ENCODE results near the gene GPSM1.

GPSM1 gene

DNA sequence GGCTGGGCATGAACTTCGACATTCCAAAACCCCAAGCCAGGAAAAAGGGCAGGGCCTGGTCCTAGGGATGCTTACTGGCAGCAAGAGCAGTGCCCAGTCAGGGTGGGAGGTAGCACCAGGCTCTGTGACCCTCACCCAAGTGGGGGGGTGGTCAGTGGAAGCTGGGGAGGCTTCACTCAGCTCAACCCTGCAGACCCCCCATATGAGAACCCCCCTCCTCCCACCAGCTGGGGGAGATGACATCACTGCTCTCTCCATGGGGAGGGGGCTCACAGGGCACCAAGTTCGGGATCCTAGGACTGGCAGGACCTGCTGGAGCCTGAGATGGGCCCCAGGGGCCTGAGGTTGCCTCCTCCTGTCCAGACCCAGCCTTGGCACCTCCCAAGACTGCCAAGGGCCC is 31.5 kb downstream of the GPSM1 start:
- no peak overlapping the region for H3K27ac ChIP-seq
- no peak for TF ChIP-seq ZFX (IDR thresholded peaks at IDR 0.05)
- TF ChIP-seq, protein P1, sequence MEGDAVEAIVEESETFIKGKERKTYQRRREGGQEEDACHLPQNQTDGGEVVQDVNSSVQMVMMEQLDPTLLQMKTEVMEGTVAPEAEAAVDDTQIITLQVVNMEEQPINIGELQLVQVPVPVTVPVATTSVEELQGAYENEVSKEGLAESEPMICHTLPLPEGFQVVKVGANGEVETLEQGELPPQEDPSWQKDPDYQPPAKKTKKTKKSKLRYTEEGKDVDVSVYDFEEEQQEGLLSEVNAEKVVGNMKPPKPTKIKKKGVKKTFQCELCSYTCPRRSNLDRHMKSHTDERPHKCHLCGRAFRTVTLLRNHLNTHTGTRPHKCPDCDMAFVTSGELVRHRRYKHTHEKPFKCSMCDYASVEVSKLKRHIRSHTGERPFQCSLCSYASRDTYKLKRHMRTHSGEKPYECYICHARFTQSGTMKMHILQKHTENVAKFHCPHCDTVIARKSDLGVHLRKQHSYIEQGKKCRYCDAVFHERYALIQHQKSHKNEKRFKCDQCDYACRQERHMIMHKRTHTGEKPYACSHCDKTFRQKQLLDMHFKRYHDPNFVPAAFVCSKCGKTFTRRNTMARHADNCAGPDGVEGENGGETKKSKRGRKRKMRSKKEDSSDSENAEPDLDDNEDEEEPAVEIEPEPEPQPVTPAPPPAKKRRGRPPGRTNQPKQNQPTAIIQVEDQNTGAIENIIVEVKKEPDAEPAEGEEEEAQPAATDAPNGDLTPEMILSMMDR (conservative IDR thresholded peaks at IDR 0.05): no peak

DNA sequence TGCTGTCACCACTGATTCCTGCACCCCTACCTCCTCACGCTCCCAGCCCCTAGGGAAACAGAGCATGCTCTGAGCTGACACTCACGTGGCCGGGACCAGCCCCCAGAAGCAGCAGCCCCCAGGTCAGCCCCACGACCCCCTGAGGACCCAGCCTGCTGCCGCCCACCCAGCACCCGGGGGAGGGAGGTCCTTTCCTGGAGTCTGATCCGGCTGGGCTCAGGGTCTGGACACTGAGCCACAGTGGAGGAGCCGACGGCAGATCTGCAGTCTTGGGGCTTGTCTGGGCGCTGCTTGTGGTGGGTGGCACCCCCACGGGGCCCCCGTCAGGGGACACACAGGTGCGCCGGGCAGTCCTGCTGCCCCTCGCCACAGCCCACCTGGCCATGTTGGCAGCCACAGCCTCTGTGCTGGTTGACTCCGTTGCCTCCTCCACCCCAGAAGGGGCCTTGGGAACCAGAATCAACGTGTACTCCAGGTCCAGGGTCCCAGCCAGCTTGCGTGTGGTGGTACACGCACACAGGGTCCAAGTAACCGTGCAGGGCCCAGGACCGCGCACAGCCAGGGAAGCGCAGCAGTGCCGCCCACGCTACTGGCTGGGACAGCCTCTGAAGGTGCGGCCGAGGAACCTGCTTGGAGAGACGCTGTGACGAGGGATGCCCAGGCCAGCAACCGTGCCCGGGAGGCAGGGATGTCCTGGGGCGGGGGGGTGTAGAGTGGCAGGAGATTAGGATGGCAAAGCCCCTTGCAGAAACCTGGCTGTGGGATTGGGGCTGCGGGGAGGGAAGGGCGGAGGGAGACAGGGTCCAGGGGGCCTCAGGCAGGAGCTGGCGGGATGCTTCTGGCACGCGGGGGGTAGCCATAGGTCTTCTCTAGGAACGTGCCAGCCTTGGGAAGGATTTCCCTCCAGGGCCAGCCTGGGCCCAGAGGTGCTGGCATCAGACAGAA is 32.7 kb downstream of the GPSM1 start:
- TF ChIP-seq, protein P1 (conservative IDR thresholded peaks at IDR 0.05): no peak
- TF ChIP-seq ZFX (IDR thresholded peaks at IDR 0.05): no peak
- no peak overlapping the region for H3K27ac ChIP-seq

DNA sequence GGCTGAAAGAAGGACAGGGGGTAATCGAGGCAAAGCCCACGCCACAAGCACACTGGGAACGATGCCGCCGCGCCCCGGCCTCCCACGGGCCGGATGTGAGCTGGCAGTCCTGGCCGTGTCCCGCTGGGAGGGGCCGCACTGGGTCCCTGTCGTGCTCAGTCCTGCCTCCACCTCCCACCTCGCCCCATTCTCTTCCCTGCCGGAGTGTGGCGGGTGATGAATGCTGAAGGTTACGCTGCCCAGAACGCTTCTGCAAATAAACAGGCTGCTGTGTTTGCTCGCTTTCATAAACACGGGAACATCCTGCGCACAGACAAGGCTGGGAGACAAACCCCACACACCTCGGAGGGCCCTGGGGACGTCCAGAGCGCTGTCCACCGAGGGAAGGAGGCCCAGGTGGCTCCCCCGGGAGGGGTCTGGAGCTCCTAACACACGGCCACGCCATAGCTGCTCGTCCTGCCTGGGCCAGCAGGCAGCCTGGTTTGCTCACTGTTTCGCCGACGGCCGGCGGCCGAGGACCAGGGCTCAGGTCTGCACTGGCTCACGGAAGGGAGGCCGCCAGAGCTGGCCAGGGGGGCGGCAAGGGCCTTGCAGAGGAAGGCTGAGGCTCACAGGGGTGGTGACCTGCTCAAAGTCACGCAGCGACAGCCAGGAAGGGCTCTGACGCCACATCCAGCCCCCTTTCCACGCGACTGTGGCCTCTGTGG is 33.9 kb downstream of the GPSM1 start:
- no peak overlapping the region for H3K27ac ChIP-seq
- TF ChIP-seq, protein P1 (conservative IDR thresholded peaks at IDR 0.05): no peak
- no peak for TF ChIP-seq ZFX (IDR thresholded peaks at IDR 0.05)

DNA sequence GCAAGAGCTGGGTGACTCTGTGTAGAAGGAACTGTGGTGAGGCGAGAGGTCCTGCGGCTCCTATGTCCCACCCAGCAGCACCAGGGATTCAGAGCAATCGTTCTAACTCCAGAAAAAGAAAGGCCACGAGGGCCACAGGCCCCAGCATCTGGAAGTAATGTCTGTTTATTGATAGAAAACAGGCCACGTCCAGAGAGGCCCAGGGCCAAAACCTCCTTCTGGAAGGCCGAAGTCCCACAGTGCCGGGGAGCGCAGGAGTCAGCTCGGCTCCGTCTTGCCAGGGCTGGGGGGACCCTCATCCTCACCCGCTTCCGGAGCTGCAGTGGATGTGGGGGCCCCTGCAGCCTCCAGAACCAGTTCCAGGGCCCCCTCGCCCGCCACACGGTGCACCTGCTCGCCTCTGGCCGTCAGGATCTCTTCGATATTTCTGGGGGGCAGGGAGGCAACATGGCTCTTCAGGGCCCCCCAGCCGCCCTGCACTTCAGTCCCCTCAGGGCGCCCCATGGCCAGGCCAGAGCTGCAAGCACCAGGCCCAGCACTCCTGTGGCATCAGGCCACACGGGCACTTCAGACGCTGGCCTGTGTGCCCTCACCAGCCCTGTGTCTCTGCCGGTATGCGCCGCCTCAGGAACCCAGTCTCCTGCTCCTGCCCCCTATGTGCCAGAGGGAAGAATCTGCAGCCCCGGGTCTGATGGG is 34.6 kb downstream of the GPSM1 start:
- no peak for TF ChIP-seq ZFX (IDR thresholded peaks at IDR 0.05)
- TF ChIP-seq, protein P1 (conservative IDR thresholded peaks at IDR 0.05): no peak
- H3K27ac ChIP-seq: peak overlapping the region; percentile 86; the same call in 1 of the 2 replicates

DNA sequence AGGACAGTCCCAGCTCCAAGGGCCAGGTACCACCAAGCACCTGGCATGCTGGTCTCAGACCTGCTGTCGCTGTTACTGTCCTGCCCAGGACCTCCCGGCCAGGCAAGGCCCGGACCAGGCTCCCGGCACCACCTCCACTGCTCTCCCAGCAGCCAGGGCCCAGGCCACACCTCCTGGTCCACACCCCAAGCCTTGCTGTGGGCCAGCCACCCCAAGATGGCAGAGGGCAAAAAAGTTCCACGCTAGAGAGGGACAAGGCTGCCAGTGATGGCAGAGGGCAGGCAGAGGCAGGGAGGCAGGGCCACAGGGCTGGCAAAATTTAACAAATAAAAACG is 35.1 kb downstream of the GPSM1 start:
- no peak for TF ChIP-seq ZFX (IDR thresholded peaks at IDR 0.05)
- TF ChIP-seq, protein P1 (conservative IDR thresholded peaks at IDR 0.05): no peak
- peak overlapping the region; percentile 86; the same call in 1 of the 2 replicates for H3K27ac ChIP-seq

DNA sequence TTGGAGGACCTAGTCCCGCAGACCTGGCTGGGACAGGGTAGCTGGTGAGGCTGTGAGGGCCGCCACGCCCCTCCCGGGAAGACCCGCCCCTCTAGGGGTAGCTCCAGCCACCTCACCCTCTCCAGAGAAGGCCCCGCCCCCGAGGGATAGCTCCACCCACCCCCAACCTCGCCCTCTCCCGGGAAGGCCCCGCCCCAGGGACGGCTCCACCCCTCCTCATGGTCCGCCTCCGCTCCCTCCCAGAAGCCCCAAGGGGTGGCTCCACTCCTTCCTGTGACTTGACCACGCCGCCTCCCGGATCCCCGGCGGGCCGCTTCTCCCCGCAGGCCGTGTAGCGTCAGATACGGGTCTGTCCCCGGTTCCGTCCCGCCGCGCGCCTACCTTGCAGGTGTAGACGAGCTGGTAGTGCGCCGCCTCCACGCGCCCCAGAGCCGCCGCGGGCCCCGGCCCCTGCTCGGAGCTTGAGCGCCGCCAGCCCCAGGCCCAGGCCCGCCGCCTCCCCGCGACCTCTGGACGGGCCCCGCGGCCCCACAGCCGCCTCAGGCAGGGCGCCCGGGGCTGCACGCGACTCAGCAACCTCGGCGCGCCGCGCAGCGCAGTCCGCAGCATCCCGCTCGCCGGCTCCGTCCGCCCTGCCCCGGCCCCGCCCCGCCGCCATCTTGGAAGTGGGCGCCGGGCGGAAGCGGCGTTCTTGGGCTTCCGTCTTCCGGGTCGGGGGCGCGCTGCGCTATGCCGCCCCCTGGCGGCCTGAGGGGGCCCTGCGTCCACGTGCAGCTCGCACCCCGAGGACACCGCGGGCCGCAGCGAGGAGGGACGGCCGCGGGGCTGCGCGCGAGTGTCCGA is 36.0 kb downstream of the GPSM1 start, which contains the start of gene DNLZ:
Gene DNLZ, minus strand, starts transcription at position 639 of the 843 bp plus-strand sequence. Its CDS starts 30 bp downstream, at position 609.
- TF ChIP-seq, protein P1 (conservative IDR thresholded peaks at IDR 0.05): peak; percentile 100
- TF ChIP-seq ZFX (IDR thresholded peaks at IDR 0.05): peak; percentile 82
- peak within 1 kb of the TSS; percentile 86 for H3K27ac ChIP-seq

Measured in C4-2B (cell line).